ENCODE results near the gene NPNT. TPM values are rescaled to one million over a fixed set of nuclear protein-coding genes. Genes with fewer than 3 reads are reported as not detected.

Gene NPNT
- total RNA-seq, 2 donors from 2014 or later, result 0.88 to 1.6 TPM

DNA sequence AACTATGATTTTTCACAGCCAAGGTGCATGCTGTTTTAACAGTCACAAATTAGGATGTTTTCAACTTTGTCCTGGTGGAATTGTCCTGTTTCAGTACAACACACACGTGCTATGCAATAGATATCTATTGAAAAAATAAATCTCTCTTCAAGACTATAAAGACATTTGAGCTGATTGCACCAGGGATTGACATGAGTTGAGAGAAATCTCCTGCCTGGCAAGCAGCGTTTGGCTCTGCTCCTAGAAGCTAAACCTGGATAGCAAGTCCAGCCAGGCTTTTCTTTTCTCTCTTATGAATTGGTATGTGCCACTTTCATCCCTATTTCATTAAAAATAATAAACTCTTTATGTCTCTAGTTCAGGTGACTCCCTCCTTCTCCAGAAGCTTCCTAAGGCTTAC is 16.6 kb upstream of the NPNT start:
- H3K27ac Mint-ChIP-seq, result no peak overlapping the region
- Histone ChIP-seq H3K4me1 (ENCODE audit: control insufficient read depth, insufficient read depth, low read length) (no peaks in the 10 kb centered on the region), H3K9me3 (ENCODE audit: control insufficient read depth, low read length) (no peaks in the 10 kb centered on the region), H3K9ac (ENCODE audit: extremely low read depth, low read length, poor library complexity, severe bottlenecking) (no peak overlapping the region), H3K4me3 (ENCODE audit: low read length) (no peak overlapping the region), H3K27ac (ENCODE audit: low read depth, low read length) (no peak overlapping the region), H3K27me3 (ENCODE audit: control insufficient read depth, insufficient read depth, low read length, poor library complexity, severe bottlenecking) (no peaks in the 10 kb centered on the region), H3K36me3 (ENCODE audit: control insufficient read depth, insufficient read depth, low read length) (no peaks in the 10 kb centered on the region)
- no peak for TF ChIP-seq CTCF (conservative IDR thresholded peaks at IDR 0.05)
- 81 to 100% methylated on average over 1 to 2 of the region's 2 CpGs for WGBS, 2 experiments (ENCODE audit: insufficient coverage in 1 of 2, insufficient read length in 1 of 2)
- DNase-seq, result no peak
- peaks cover 7% of the 10 kb centered on the region for H3K27me3 Mint-ChIP-seq (ENCODE audit: insufficient read depth)
- H3K4me1 Mint-ChIP-seq, result no peaks in the 10 kb centered on the region
- H3K9me3 Mint-ChIP-seq, result peaks cover 8% of the 10 kb centered on the region
- H3K4me3 Mint-ChIP-seq, result no peak overlapping the region
- H3K36me3 Mint-ChIP-seq (ENCODE audit: low read depth), result no peaks in the 10 kb centered on the region

- H3K27ac Mint-ChIP-seq, result no peak overlapping the region
- no peaks in the 10 kb centered on the region for H3K4me1 ChIP-seq (ENCODE audit: control insufficient read depth, insufficient read depth, low read length)
- H3K36me3 ChIP-seq (ENCODE audit: control insufficient read depth, insufficient read depth, low read length), result no peaks in the 10 kb centered on the region
- H3K9ac ChIP-seq (ENCODE audit: extremely low read depth, low read length, poor library complexity, severe bottlenecking), result no peak overlapping the region
- no peak for DNase-seq
- H3K27me3 Mint-ChIP-seq (ENCODE audit: insufficient read depth), result peaks cover 24% of the 10 kb centered on the region
- WGBS, 2 experiments (ENCODE audit: insufficient coverage in 1 of 2, insufficient read length in 1 of 2), result 94 to 100% methylated on average over 1 to 2 of the region's 2 CpGs
- no peaks in the 10 kb centered on the region for H3K9me3 ChIP-seq (ENCODE audit: control insufficient read depth, low read length)
- no peak overlapping the region for H3K4me3 ChIP-seq (ENCODE audit: low read length)
- H3K27ac ChIP-seq (ENCODE audit: low read depth, low read length), result no peak overlapping the region
- H3K27me3 ChIP-seq (ENCODE audit: control insufficient read depth, insufficient read depth, low read length, poor library complexity, severe bottlenecking), result peaks cover 26% of the 10 kb centered on the region
- TF ChIP-seq CTCF (conservative IDR thresholded peaks at IDR 0.05), result no peak
- no peaks in the 10 kb centered on the region for H3K4me1 Mint-ChIP-seq
- H3K36me3 Mint-ChIP-seq (ENCODE audit: low read depth), result no peaks in the 10 kb centered on the region
- H3K4me3 Mint-ChIP-seq, result no peak overlapping the region
- no peaks in the 10 kb centered on the region for H3K9me3 Mint-ChIP-seq
Observed at GRCh38 chr4:105887508-105887907, 7.8 kb upstream of the NPNT start.

DNA sequence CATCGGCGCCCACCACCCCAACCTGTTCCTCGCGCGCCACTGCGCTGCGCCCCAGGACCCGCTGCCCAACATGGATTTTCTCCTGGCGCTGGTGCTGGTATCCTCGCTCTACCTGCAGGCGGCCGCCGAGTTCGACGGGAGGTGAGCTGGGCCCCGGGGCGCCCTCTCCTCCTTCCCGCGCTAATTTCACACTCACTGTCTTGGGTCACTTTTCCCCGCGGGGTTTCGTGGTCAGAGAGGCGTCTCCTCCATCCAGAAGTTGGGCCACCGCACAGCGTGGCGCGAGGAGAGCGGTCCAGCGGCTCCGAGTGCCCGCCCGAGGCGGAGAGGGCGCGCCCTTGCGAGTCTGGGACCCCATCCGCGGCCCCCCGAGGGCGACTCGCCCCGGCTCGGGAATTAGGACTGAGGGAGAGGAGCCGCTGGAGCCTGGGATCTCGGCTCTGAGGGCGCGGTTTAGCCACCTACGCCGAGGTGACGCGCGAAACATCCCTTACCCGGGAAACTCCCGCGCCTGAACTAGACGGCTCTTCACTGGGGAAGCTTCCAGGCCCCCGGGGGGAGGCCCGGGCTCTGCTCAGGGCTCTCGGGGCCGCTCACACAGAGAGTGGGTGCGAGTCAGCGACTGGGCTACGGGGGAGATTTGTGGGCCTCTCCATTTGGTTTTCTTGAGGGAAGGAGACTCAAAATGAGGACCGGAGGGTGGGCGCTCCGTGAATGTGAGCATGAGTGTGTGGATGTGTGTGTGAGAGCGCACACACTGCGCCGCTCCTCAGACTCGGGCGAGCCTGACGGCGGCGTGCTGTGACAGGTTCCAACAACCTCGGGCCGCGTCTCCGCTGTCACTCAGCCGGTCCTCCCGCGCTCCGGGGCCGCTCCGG is 551 bp downstream of the NPNT start:
- H3K4me3 Mint-ChIP-seq, result peak overlapping the region; percentile 61
- WGBS, 2 experiments (ENCODE audit: insufficient coverage in 1 of 2, insufficient read length in 1 of 2), result 1% methylated on average over 36 to 84 of the region's 84 CpGs
- H3K9me3 ChIP-seq (ENCODE audit: control insufficient read depth, low read length), result no peaks in the 10 kb centered on the region

More for the DNA sequence above, 551 bp downstream of the NPNT start:
- peak; percentile 60 for TF ChIP-seq CTCF (conservative IDR thresholded peaks at IDR 0.05)
- peak; percentile 75 for DNase-seq
- H3K4me1 ChIP-seq (ENCODE audit: control insufficient read depth, insufficient read depth, low read length), result peaks cover 4% of the 10 kb centered on the region
- H3K4me3 ChIP-seq (ENCODE audit: low read length), result peak overlapping the region; percentile 81
- H3K27ac Mint-ChIP-seq, result no peak overlapping the region
- H3K9ac ChIP-seq (ENCODE audit: extremely low read depth, low read length, poor library complexity, severe bottlenecking), result no peak overlapping the region
- no peaks in the 10 kb centered on the region for H3K9me3 Mint-ChIP-seq
- H3K4me1 Mint-ChIP-seq, result peaks cover 22% of the 10 kb centered on the region
- no peaks in the 10 kb centered on the region for H3K36me3 Mint-ChIP-seq (ENCODE audit: low read depth)
- peaks cover 76% of the 10 kb centered on the region for H3K27me3 ChIP-seq (ENCODE audit: control insufficient read depth, insufficient read depth, low read length, poor library complexity, severe bottlenecking)
- peaks cover 93% of the 10 kb centered on the region for H3K27me3 Mint-ChIP-seq (ENCODE audit: insufficient read depth)
- no peaks in the 10 kb centered on the region for H3K36me3 ChIP-seq (ENCODE audit: control insufficient read depth, insufficient read depth, low read length)
- no peak overlapping the region for H3K27ac ChIP-seq (ENCODE audit: low read depth, low read length)

All from endodermal cell (in vitro differentiated cells).